AG04449 (cell line): ENCODE measurements around the gene LDLRAD4.

Source experiments
- CTCF ChIA-PET: fragments of 350-600 bp; formaldehyde crosslinking; extraction: SDS; loops from one replicate; lab custom pipeline; 2021; ENCODE audit warnings: antibody characterized with exemption; lab: Yijun Ruan, JAX
- POLR2A ChIA-PET: fragments of 400-600, 350-600 bp; formaldehyde crosslinking; extraction: SDS; loops from one replicate; lab custom pipeline; 2020; ENCODE audit warnings: antibody characterized with exemption, inconsistent platforms; lab: Yijun Ruan, JAX
- DNase-seq: peaks from one replicate; pipeline ENCODE4 v3.0.0-alpha.2; 2010; ENCODE audit warnings: low read depth, low spot score
- H3K4me3 ChIP-seq: 2 replicates; pipeline ENCODE4 v1.5.1; 2011; ENCODE audit warnings: low read depth, mild to moderate bottlenecking, control low read depth, low read length
- CTCF ChIP-seq: IDR thresholded peaks from one replicate; pipeline ENCODE4 v1.5.1; 2011; ENCODE audit warnings: mild to moderate bottlenecking, moderate library complexity, low read length, control low read depth, inconsistent platforms; ENCODE audit not compliant: insufficient read depth; ENCODE audit errors: missing control alignments

Gene LDLRAD4

GRCh38 chr18:13361431-13361830, 142.9 kb downstream of the LDLRAD4 start:
- POLR2A ChIA-PET: no interaction called here

GRCh38 chr18:13362051-13362450, 143.5 kb downstream of the LDLRAD4 start:
- no peak for DNase-seq
- no peak for TF ChIP-seq CTCF
- H3K4me3 ChIP-seq: no peak overlapping the region
- CTCF ChIA-PET: no interaction called here
- POLR2A ChIA-PET: no interaction called here

More at GRCh38 chr18:13361431-13361830, 142.9 kb downstream of the LDLRAD4 start:
- no peak overlapping the region for H3K4me3 ChIP-seq
- CTCF ChIA-PET: no interaction called here
- DNase-seq: no peak
- no peak for TF ChIP-seq CTCF

DNA sequence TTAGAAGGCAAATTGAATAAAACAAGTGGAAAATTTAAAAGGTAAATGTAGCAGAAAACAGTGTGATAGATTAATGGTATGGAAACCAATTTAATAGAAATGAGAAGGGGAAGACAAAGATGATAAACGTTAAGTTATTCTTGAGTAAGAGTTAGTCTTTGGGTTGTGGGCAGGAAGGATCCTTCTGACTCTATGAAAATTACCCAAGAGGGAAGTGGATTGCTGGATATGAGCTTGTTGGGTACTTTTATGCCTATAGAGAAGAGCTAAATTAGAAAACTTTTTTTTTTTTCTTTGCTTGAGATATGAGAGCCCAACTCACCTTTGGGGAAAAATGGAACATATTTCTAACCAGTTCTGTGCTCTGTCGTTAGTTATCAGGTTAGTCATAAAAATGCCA, 144.0 kb downstream of the LDLRAD4 start:
- CTCF ChIA-PET: interaction anchor here (2.7 kb wide), 1 partner anchor 11 kb away, joined by 9 read pairs; no protein-coding TSS in a partner anchor
- no peak for TF ChIP-seq CTCF
- POLR2A ChIA-PET: no interaction called here
- H3K4me3 ChIP-seq: no peak overlapping the region
- no peak for DNase-seq

- ChIA-PET POLR2A (no interaction called here), CTCF (interaction anchor here (2.7 kb wide), 1 partner anchor 10 kb away, joined by 9 read pairs; no protein-coding TSS in a partner anchor)
- no peak overlapping the region for H3K4me3 ChIP-seq
- no peak for DNase-seq
- no peak for TF ChIP-seq CTCF
Measured at GRCh38 chr18:13363359-13363758, 144.8 kb downstream of the LDLRAD4 start.

GRCh38 chr18:13364721-13365205, 146.2 kb downstream of the LDLRAD4 start:
- DNase-seq: no peak
- ChIA-PET CTCF (interaction anchor here (2.7 kb wide), 1 partner anchor 8 kb away, joined by 9 read pairs; no protein-coding TSS in a partner anchor), POLR2A (no interaction called here)
- H3K4me3 ChIP-seq: no peak overlapping the region
- no peak for TF ChIP-seq CTCF

DNA sequence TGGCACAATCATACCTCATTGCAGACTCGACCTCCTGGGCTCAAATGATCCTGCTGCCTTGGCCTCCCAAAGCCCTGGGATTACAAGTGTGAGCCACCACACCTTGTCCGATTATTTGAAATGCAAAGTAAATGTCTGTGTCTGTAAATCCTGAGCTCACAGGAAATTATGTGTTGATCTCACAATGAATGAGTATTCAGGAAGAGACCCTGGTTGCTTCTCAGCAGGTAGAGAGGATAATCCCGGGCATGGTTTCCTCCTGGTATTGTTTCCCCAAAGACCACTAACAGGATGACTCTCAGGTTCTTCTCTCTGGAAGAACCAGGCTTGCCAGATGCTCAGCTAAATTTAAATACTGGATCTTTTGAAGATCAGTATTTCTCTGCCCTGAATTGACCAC, 147.6 kb downstream of the LDLRAD4 start:
- TF ChIP-seq CTCF: no peak
- no peak overlapping the region for H3K4me3 ChIP-seq
- POLR2A ChIA-PET: no interaction called here
- CTCF ChIA-PET: no interaction called here
- DNase-seq: no peak
